Neural crest cell (in vitro differentiated cells): ENCODE results near the gene DNASE2. TPM values are rescaled to one million over a fixed set of nuclear protein-coding genes. Genes with fewer than 3 reads are reported as not detected.

Source experiments
- DNase-seq: peaks from one replicate; pipeline ENCODE4 v3.0.0; 2021; ENCODE audit warnings: low read depth, mixed read lengths, low spot score
- H3K27ac Mint-ChIP-seq: one replicate; pipeline ENCODE4 v1.8.0; 2021; ENCODE audit warnings: mild to moderate bottlenecking, mixed read lengths; ENCODE audit not compliant: unreplicated experiment
- H3K27me3 Mint-ChIP-seq: 2 replicates; pipeline ENCODE4 v1.8.0; 2021; ENCODE audit warnings: low read depth, mild to moderate bottlenecking, mixed read lengths
- H3K36me3 Mint-ChIP-seq: 2 replicates; pipeline ENCODE4 v1.8.0; 2021; ENCODE audit warnings: low read depth, mild to moderate bottlenecking, mixed read lengths
- H3K4me1 Mint-ChIP-seq: 2 replicates; pipeline ENCODE4 v1.8.0; 2021; ENCODE audit warnings: mixed read lengths
- H3K4me3 Mint-ChIP-seq: one replicate; pipeline ENCODE4 v1.8.0; 2021; ENCODE audit warnings: mild to moderate bottlenecking, mixed read lengths
- H3K9me3 Mint-ChIP-seq: 2 replicates; pipeline ENCODE4 v1.8.0; 2021; ENCODE audit warnings: mixed read lengths
- CTCF ChIP-seq: fragments of 200-600 bp; sonication (generic); conservative IDR thresholded peaks from 2 replicates; pipeline ENCODE4 v1.5.0; 2021; ENCODE audit warnings: antibody characterized with exemption, mild to moderate bottlenecking
- total RNA-seq: library from RNA; stranded (reverse); gene quantifications from 2 replicates; pipeline ENCODE4 v1.2.1, GENCODE V29; 2021

Gene DNASE2
- total RNA-seq, 1 donor from 2014 or later = 11.2 TPM

- Mint-ChIP-seq H3K27ac (no peak overlapping the region), H3K27me3 (peaks cover 58% of the 10 kb centered on the region), H3K9me3 (no peaks in the 10 kb centered on the region), H3K4me1 (peaks cover 25% of the 10 kb centered on the region), H3K36me3 (no peaks in the 10 kb centered on the region), H3K4me3 (peak overlapping the region; percentile 9)
- DNase-seq = no peak
- no peak for TF ChIP-seq CTCF
These were observed 6.9 kb upstream of the DNASE2 start for GRCh38 chr19:12888006-12888603.

DNA sequence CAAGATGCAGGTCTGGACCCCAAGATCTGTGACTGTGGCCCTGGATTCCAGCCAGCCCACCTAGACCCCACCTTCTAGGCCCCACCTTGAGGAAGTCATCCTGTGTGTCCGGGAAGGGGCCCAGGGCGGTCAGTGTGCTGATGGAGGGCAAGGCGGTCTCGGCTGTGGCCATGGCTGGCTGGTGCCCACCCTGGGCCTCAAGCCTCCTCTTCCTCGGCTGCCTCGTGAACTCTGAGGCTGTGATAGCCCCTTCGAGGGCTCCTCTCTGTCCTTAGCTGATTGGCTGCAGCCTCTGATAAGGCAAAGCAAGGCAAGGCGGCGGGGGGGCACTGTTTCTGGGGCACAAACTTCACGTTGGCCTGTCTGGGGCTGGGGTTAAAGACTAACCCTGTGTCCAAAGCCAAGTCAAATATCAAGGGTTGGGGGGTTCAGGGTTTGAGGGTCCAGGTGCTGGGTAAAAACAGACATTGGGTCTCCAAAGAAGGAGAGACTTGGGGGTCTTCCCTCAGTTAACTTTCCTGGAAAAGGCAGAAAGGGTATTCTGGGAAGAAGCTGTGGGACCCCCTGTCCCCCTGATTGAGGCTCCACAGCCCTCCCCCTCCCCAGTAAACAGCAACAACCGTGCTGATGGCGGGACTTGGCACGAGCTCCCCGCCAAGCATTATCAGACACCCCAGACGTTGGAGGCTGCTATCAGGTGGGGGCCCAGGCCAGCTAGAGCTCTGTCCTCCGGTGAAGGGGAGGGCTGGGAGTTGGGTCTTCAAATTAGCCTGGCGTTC lies 5.9 kb upstream of the DNASE2 start, which contains the start of gene KLF1:
TSS of gene KLF1 (minus strand) at position 233 of the 779 bp plus-strand sequence. CDS start at position 172, 61 bp downstream.
- H3K27me3 Mint-ChIP-seq = peaks cover 68% of the 10 kb centered on the region
- no peaks in the 10 kb centered on the region for H3K36me3 Mint-ChIP-seq
- H3K4me1 Mint-ChIP-seq = peaks cover 27% of the 10 kb centered on the region
- H3K4me3 Mint-ChIP-seq = peak within 1 kb of the TSS; percentile 69
- no peak for DNase-seq
- TF ChIP-seq CTCF = no peak
- H3K27ac Mint-ChIP-seq = no peak within 1 kb of the TSS
- H3K9me3 Mint-ChIP-seq = no peaks in the 10 kb centered on the region

DNA sequence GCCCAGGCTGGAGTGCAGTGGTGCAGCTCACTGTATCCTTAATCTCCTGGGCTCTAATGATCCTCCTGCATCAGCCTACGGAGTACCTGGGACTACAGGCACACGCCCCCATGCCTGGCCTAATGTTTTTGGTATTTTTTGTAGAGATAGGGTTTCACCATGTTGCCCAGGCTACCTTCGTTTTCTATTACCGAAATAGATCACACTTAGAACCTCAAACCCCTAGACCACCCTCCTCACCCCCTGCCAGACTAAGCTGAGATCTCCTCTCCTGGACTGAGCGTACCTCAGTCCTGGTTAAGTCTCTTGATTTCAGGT lies 5.4 kb upstream of the DNASE2 start:
- DNase-seq = no peak
- no peaks in the 10 kb centered on the region for H3K9me3 Mint-ChIP-seq
- peaks cover 70% of the 10 kb centered on the region for H3K27me3 Mint-ChIP-seq
- no peak for TF ChIP-seq CTCF
- H3K27ac Mint-ChIP-seq = no peak overlapping the region
- peaks cover 24% of the 10 kb centered on the region for H3K4me1 Mint-ChIP-seq
- peak overlapping the region; percentile 69 for H3K4me3 Mint-ChIP-seq
- H3K36me3 Mint-ChIP-seq = no peaks in the 10 kb centered on the region

- Mint-ChIP-seq H3K27me3 (peaks cover 73% of the 10 kb centered on the region), H3K4me3 (peak overlapping the region; percentile 69), H3K36me3 (no peaks in the 10 kb centered on the region), H3K9me3 (no peaks in the 10 kb centered on the region), H3K4me1 (peaks cover 19% of the 10 kb centered on the region), H3K27ac (no peak overlapping the region)
- no peak for DNase-seq
- no peak for TF ChIP-seq CTCF
These were observed 4.8 kb upstream of the DNASE2 start for GRCh38 chr19:12885749-12886650.

DNA sequence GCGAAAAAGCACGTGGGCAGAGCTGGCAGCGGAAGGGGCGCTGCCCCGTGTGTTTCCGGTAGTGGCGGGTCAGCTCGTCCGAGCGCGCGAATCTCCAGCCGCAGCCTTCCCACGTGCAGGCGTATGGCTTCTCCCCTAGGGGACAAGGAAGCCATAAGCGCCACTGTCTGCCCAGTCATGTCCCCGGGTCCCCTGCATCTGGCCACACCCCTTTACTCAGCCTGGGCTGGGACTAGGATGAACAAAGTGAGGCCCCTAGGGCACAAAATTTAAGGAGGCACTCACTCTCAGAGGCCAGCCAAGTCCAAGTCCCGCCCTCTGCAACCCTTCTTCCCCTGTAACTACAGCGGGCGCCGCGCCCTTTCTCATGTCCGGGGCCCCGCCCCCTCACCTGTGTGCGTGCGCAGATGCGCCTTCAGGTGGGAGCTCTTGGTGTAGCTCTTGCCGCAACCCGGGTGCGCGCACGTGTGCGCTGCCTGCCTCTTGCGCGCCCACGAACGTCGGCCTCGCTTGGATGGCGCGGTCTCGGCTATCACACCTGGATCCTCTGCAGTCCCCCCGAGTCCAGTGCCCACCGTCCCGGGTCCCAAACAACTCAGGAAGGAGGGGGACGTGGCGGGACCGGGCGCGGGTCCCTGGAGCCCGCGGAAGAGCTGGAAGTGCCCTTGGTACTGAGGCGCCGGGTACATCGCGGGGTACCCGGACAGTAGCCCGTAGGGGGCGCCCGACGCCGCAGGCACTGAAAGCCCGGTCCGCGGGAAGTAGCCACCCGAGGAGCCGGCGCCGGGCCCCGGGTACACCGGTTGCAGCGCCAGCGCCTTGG lies 3.9 kb upstream of the DNASE2 start:
- Mint-ChIP-seq H3K4me3 (peak overlapping the region; percentile 15), H3K27me3 (peaks cover 76% of the 10 kb centered on the region), H3K36me3 (no peaks in the 10 kb centered on the region), H3K4me1 (peaks cover 17% of the 10 kb centered on the region), H3K9me3 (no peaks in the 10 kb centered on the region), H3K27ac (no peak overlapping the region)
- TF ChIP-seq CTCF = peak; percentile 59
- peak; percentile 48 for DNase-seq
